Keratinocyte (primary cell): Measurements from ENCODE around the gene FTL. TPM values are rescaled to one million over a fixed set of nuclear protein-coding genes. Genes with fewer than 3 reads are reported as not detected.

Source experiments
- DNase-seq: peaks from one replicate; pipeline ENCODE4 v3.0.0-alpha.2; 2011; ENCODE audit warnings: low read depth, missing footprints, low spot score
- FAIRE-seq: peaks from 2 replicates; lab custom pipeline; 2011; peaks lifted over from hg19 to GRCh38; lab: Jason Lieb, UNC
- H2AFZ ChIP-seq: 2 replicates; pipeline ENCODE4 v1.6.0; 2012; ENCODE audit warnings: low read length, control low read depth, inconsistent platforms; ENCODE audit not compliant: control insufficient read depth
- H3K27ac ChIP-seq: 2 replicates; pipeline ENCODE4 v1.5.1; 2011; ENCODE audit warnings: low read length; ENCODE audit not compliant: control insufficient read depth, insufficient read depth
- H3K27me3 ChIP-seq: 3 replicates; pipeline ENCODE4 v1.6.0; 2011; ENCODE audit warnings: low read length; ENCODE audit not compliant: control insufficient read depth, insufficient read depth; ENCODE audit errors: extremely low read depth
- H3K36me3 ChIP-seq, 2 experiments: 2 replicates in 1 of 2; 3 replicates in 1 of 2; pipeline ENCODE4 v1.5.1; 2011; ENCODE audit warnings: low read length in 2 of 2, mild to moderate bottlenecking in 1 of 2; ENCODE audit not compliant: control insufficient read depth in 2 of 2, insufficient read depth in 2 of 2; ENCODE audit errors: extremely low read depth in 1 of 2
- H3K4me1 ChIP-seq: 3 replicates; pipeline ENCODE4 v1.5.1; 2011; ENCODE audit warnings: low read length; ENCODE audit not compliant: control insufficient read depth, insufficient read depth; ENCODE audit errors: extremely low read depth
- H3K4me2 ChIP-seq: 3 replicates; pipeline ENCODE4 v1.6.0; 2011; ENCODE audit warnings: low read depth, low read length; ENCODE audit not compliant: control insufficient read depth, insufficient read depth; ENCODE audit errors: extremely low read depth
- H3K4me3 ChIP-seq, 3 experiments: fragments of 200-600 bp in 1 of 3; sonication (generic) in 1 of 3; 2 replicates in 2 of 3; 3 replicates in 1 of 3; pipeline ENCODE4 v1.5.1; 2011 to 2016; ENCODE audit warnings: low read length in 3 of 3, mild to moderate bottlenecking in 3 of 3, control low read depth in 2 of 3, inconsistent platforms in 1 of 3, low read depth in 1 of 3, mixed read lengths in 1 of 3, mixed run types in 1 of 3, moderate library complexity in 1 of 3; ENCODE audit not compliant: control insufficient read depth in 2 of 3, insufficient read depth in 2 of 3; ENCODE audit errors: extremely low read depth in 1 of 3
- H3K79me2 ChIP-seq: 2 replicates; pipeline ENCODE4 v1.6.0; 2012; ENCODE audit warnings: low read length; ENCODE audit not compliant: control insufficient read depth, insufficient read depth
- H3K9ac ChIP-seq: 3 replicates; pipeline ENCODE4 v1.6.0; 2011; ENCODE audit warnings: low read length; ENCODE audit not compliant: control insufficient read depth, insufficient read depth; ENCODE audit errors: extremely low read depth
- H3K9me1 ChIP-seq: 3 replicates; pipeline ENCODE4 v1.6.0; 2011; ENCODE audit warnings: low read length; ENCODE audit not compliant: control insufficient read depth, insufficient read depth; ENCODE audit errors: extremely low read depth
- H3K9me3 ChIP-seq: 2 replicates; pipeline ENCODE4 v1.5.1; 2012; ENCODE audit warnings: low read depth, low read length; ENCODE audit not compliant: control insufficient read depth
- H4K20me1 ChIP-seq: 3 replicates; pipeline ENCODE4 v1.6.0; 2011; ENCODE audit warnings: low read length; ENCODE audit not compliant: control insufficient read depth, insufficient read depth; ENCODE audit errors: extremely low read depth
- CTCF ChIP-seq, 3 experiments: IDR thresholded peaks in 1 of 3; conservative IDR thresholded peaks in 1 of 3; optimal IDR thresholded peaks in 1 of 3; 2 replicates in 2 of 3; 3 replicates in 1 of 3; pipeline versions ENCODE3 to v1.5.1; 2011; ENCODE audit warnings: low read length in 3 of 3, mild to moderate bottlenecking in 3 of 3, moderate library complexity in 2 of 3, control low read depth in 1 of 3, inconsistent platforms in 1 of 3; ENCODE audit not compliant: insufficient read depth in 2 of 3; ENCODE audit errors: extremely low read depth in 1 of 3
- EZH2 ChIP-seq: IDR thresholded peaks from one replicate; pipeline ENCODE4 v1.6.1; 2012; ENCODE audit warnings: inconsistent platforms, mild to moderate bottlenecking, low read length, moderate library complexity
- dilution Hi-C: fragments of 300-500 bp; cut with MboI; formaldehyde crosslinking; loops from one replicate; pipeline ENCODE4 v1.7.0; 2020; ENCODE audit warnings: low sequenced_read_pairs; ENCODE audit not compliant: extremely low pct_ligation_motif_present
- polyA plus RNA-seq, 5 experiments: library from polyadenylated mRNA; depleted of rRNA in 3 of 5; stranded (reverse) in 3 of 5; stranded (forward) in 1 of 5; unstranded in 1 of 5; fragments of >200 nt; gene quantifications; 1 replicate in 1 of 5; 2 replicates in 3 of 5; 3 replicates in 1 of 5; pipeline versions ENCODE4 v1.2.1 to v1.2.3, GENCODE V29; 2011 to 2012; ENCODE audit warnings: missing spikeins in 2 of 5, low read depth in 1 of 5, low replicate concordance in 1 of 5

Gene FTL
- polyA plus RNA-seq, 1 donor (not counting 4 experiments of a cell fraction or from before 2014, with no cell fraction given): 838 TPM

- Histone ChIP-seq H3K9me3 (no peaks in the 10 kb centered on the region), H3K4me1 (peaks cover 9% of the 10 kb centered on the region), H3K27me3 (no peaks in the 10 kb centered on the region), H3K4me2 (no peak overlapping the region), H3K27ac (no peak overlapping the region), H3K79me2 (no peaks in the 10 kb centered on the region), H4K20me1 (no peaks in the 10 kb centered on the region), H3K9me1 (no peaks in the 10 kb centered on the region), H3K9ac (no peak overlapping the region), H2AFZ (no peak overlapping the region), H3K36me3 (no peaks in the 10 kb centered on the region), H3K4me3 (no peak overlapping the region)
- FAIRE-seq: no peak
- no peak for DNase-seq
- TF ChIP-seq CTCF (optimal IDR thresholded peaks at IDR 0.05 in 1 of 3, IDR thresholded peaks at IDR 0.05 in 1 of 3, conservative IDR thresholded peaks at IDR 0.05 in 1 of 3; ENCODE audit: extremely low read depth in 1 of 3, insufficient read depth in 2 of 3, low read length in 3 of 3) (no peak), EZH2 (no peak)
- dilution Hi-C loops: no loop called here
Observed at GRCh38 chr19:48934837-48935236, 30.3 kb upstream of the FTL start.

GRCh38 chr19:48935864-48936263 is 29.2 kb upstream of the FTL start:
- dilution Hi-C loops: no loop called here
- H3K9me1 ChIP-seq: no peaks in the 10 kb centered on the region
- DNase-seq: no peak

More at GRCh38 chr19:48935864-48936263, 29.2 kb upstream of the FTL start:
- Histone ChIP-seq H3K4me1 (peaks cover 9% of the 10 kb centered on the region), H4K20me1 (no peaks in the 10 kb centered on the region), H3K27me3 (no peaks in the 10 kb centered on the region), H3K36me3 (no peaks in the 10 kb centered on the region), H3K4me3 (no peak overlapping the region), H3K9ac (no peak overlapping the region), H2AFZ (no peak overlapping the region), H3K27ac (no peak overlapping the region), H3K4me2 (no peak overlapping the region), H3K79me2 (no peaks in the 10 kb centered on the region), H3K9me3 (no peaks in the 10 kb centered on the region)
- TF ChIP-seq EZH2 (no peak), CTCF (optimal IDR thresholded peaks at IDR 0.05 in 1 of 3, IDR thresholded peaks at IDR 0.05 in 1 of 3, conservative IDR thresholded peaks at IDR 0.05 in 1 of 3; ENCODE audit: extremely low read depth in 1 of 3, insufficient read depth in 2 of 3, low read length in 3 of 3) (no peak)
- no peak for FAIRE-seq
